ENCODE results near the gene ALLC.
"Not testable (repeated sequence)": the region's sequence is repeated elsewhere in the genome, so short reads cannot be mapped to it uniquely, and the experiment has no call there.

The ALLC gene

DNA sequence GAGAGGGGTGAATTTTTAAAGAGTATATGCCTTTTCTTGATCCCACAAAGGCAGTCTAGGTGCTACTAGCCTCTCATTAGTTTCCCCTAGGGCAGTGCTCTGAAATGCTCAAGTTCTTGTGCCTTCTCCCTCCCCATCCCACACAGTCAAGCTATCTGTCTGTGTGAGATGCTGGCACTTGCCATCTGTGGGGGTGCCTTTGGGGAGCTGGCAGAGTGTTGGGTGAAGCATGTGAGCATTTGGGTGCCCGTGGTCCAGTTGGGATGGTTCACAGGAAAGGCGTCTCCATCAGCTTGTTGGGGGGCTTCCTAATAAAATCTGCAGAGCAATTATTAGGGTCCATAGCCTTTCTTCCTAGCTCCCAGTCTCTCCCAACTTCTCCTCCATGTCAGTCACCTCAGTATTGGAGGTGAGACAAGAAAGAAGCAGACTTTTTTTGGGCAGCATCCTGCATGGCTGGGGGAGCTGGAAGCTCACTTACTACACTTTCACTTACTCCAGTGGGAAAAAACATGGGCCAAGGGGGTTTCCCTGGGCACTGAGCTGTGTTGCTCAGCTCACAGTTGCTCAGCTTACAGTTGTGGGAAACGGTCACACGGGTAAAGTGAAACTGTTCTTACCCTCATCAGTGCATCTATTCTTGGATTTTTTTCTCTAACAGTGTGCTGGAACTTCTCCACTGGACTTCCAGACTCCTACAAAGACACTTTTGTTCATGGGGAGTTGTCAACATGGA, 33.8 kb upstream of the ALLC start:
- intact Hi-C loops (cut with DNase I): no loop called here

GRCh38 chr2:3625186-3625585, 32.8 kb upstream of the ALLC start:
- DNase-seq: peak in 5 of 42 donors; percentile 1 to 10 (median 8)

More for the DNA sequence above, 33.8 kb upstream of the ALLC start:
- peak in 5 of 42 donors; percentile 1 to 13 (median 3) for DNase-seq

GRCh38 chr2:3626118-3626811, 31.7 kb upstream of the ALLC start:
- DNase-seq: peak in 6 of 42 donors; percentile 1 to 13 (median 8)
- intact Hi-C loops (cut with DNase I): no loop called here

More at GRCh38 chr2:3625186-3625585, 32.8 kb upstream of the ALLC start:
- intact Hi-C loops (cut with DNase I): no loop called here

DNA sequence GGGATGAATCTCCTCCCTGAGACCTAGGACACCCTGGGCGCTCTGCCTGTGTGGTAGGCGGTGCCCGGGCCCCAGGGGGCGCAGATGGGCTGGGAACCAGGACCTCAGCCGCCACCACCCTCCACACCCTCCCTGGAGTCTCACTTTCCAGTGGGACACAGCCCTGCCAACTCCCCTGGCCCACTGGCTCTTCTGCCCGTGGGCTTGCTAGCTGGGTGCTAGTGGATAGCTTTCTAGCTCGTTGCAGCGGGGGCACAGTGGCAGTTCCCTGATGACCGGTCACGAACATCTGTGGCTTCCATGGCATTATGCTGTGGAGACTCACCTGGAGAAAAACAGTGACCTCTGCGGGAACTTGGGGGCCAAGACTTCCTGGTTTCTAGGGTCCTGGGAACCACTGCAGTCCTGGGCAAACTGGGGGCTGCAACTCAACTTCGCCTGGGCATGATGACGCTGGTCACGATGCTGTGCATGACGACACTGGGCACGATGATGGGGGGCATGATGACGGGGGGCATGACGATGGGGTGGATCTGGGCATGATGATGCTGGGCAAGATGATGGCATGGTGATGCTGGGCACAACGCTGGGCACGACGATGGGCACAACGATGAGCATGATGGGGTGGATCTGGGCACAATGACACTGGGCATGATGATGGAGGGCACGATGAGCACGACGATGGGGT, 31.0 kb upstream of the ALLC start:
- intact Hi-C loops (cut with DNase I): no loop called here
- DNase-seq: peak in 7 of 42 donors; percentile 2 to 25 (median 8)

DNA sequence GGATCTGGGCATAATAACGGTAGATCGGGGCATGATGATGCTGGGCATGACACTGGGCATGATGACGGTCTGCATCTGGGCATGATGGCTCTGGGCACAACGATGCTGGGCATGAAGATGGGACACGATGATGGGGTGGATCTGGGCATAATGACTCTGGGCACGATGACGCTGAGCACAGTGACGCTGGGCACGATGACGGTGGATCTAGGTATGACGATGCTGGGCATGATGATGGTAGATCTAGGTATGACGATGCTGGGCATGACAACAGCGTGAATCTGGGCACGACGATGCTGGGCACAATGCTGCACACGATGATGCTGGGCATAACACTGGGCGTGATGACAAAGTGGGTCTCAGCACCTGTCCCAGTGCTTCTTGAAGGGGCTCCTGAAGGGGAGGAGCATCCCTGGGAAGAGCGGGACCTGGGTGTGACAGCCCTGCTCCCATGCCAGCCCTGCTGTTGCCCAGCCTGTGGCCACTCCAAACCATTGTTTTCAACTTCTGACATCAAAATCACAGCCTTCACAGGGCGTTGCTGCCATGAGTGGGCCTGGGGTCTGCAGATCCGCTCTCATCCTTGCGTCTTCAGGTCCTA, 30.4 kb upstream of the ALLC start:
- intact Hi-C loops (cut with DNase I): no loop called here
- DNase-seq: peak in 8 of 42 donors; percentile 1 to 23 (median 6)

GRCh38 chr2:3628241-3628679, 29.7 kb upstream of the ALLC start:
- intact Hi-C loops (cut with DNase I): no loop called here
- DNase-seq: peak in 9 of 42 donors; percentile 2 to 35 (median 4)

DNA sequence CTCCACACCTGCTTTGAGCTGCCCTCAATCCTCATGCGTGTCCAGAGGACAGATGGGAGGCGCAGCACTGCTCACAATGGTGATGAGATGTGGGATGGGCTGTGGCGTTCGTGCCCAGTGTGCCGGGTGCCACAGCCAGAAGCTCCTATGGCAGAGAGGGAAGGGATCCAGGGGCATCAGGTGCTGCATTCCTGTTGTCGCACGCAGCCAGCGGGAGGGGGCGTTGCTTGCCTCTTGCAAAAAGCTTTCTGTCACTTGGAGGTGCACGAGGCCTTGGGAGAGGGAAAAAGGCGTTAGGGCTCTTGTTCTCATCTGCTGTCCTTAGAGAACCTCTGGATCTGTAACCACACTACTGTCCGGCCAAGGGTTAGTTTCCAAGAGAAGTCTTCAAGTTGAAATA, 29.2 kb upstream of the ALLC start:
- peak in 10 of 42 donors; percentile 8 to 37 (median 18) for DNase-seq
- intact Hi-C loops (cut with DNase I): no loop called here

DNA sequence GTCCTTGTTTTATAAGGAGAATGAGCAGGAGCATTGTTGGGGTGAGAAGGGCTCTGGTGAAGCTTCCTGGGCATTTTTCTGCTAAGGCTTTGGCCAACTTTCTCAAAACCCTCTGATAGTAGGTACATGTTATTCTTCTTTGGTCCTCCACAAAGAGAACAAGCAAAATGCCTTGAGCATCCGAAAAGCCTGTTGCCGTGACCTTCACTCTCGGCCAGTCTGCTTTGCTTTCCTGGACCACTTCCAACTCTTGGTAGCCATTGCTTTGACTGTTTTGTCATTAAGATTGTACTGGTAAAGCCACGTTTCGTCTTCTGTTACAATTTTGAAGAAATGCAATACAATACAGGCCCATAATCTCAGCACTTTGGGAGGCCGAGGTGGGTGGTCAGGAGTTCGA, 27.4 kb upstream of the ALLC start:
- DNase-seq: peak in 3 of 42 donors; percentile 3 to 16 (median 4)
- intact Hi-C loops (cut with DNase I): no loop called here

DNA sequence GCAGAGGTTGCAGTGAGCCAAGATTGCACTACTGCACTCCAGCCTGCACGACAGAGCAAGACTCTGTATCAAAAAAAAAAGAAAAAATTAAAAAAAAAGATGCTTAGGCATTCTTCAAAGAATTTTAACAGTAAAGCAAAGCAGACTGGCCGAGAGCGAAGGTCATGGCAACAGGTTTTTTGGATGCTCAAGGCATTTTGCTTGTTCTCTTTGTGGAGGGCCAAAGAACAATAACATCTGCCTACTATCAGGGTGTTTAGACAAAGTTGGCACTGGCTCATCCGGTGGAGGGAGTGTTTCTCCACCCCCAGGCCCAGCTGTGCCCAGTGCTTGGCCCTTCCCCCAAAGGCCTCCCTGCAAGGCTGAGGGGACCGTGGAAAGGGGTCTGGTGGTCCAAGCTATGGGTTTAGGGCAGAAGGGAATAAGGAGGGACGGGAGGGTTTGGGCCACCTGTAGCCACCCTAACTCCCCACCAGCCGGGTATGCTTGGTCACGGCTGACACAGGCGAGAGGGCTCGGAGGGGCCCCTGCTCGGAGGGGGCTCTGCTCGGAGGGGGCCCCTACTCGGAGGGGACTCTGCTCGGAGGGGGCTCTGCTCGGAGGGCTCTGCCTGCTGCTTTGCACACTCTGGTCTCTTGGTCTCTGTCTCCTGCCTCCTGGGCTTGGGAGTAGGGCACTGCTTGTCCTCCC, 26.7 kb upstream of the ALLC start:
- intact Hi-C loops (cut with DNase I): no loop called here
- peak in 7 of 42 donors; percentile 2 to 28 (median 7) for DNase-seq

DNA sequence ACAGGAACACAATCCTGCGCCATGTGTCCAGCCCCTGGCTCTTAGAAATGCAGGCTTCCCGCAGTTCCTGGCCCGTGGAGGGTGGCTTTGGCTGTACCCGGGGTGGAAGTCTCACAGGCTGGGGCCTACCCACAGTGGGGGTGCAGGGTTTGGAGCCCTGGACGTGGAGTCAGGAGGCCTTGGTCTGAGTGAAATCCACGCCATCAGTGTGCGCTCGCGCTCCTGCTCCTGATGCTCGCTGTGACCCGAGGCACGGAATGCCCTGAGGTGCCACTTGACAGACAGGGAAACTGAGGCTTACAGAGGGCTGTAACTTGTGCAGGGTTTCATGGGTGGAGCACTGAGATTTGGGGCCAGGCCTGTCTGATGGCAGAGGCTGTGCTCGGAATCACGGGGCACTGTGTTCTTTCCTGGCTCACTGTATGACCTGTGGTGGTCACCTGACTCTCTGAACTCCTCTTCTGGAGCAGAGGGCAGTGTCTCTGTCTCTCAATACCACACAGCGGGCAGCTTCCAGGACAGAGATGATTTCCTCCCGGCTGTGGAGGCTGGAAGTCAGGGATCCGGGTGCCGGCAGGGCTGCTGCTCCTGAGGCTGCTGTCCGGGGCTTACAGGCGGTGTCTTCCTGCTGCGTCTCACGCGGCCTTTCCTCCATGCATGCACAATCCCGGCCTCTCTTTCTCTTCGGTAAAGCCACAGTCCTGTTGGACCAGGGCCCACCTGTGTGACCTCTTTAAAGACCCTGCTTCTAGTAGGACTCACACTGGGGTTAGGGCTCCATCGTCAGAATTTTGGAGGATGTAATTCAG, 25.9 kb upstream of the ALLC start:
- intact Hi-C loops (cut with DNase I): no loop called here
- DNase-seq: peak in 8 of 42 donors; percentile 5 to 26 (median 10)

GRCh38 chr2:3633089-3633981, 24.7 kb upstream of the ALLC start:
- peak in 9 of 42 donors; percentile 1 to 24 (median 9) for DNase-seq
- intact Hi-C loops (cut with DNase I): no loop called here

- intact Hi-C loops (cut with DNase I): no loop called here
- peak in 8 of 42 donors; percentile 1 to 31 (median 4) for DNase-seq
These were observed 23.9 kb upstream of the ALLC start for GRCh38 chr2:3633982-3634595.

DNA sequence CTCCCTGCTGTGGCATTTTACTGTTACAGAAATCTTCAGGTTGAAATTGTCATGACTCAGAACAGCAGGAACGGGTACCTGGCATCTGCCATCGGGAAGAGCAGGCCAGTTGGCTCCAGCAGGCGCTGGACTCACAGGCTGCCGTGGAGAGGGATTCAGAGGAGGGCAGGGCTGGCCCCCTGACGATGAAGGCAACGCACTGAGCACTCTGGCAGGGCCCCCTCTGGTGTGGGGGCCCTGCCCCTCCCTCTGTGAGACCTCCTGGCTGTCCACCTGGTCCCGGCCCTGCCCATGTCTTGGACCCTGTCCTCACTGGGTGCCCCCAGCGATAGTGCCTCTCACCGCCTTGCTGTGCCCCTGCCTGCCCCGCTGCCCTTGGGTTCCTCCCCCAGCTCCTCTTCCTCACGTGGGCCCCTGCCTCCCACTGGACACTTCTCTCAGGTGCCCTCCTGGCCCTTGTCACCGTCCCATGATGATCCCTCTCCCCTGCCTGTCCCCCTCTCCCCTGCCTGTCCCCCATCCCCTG, 23.3 kb upstream of the ALLC start:
- peak in 9 of 42 donors; percentile 0 to 12 (median 5) for DNase-seq
- intact Hi-C loops (cut with DNase I): no loop called here

DNA sequence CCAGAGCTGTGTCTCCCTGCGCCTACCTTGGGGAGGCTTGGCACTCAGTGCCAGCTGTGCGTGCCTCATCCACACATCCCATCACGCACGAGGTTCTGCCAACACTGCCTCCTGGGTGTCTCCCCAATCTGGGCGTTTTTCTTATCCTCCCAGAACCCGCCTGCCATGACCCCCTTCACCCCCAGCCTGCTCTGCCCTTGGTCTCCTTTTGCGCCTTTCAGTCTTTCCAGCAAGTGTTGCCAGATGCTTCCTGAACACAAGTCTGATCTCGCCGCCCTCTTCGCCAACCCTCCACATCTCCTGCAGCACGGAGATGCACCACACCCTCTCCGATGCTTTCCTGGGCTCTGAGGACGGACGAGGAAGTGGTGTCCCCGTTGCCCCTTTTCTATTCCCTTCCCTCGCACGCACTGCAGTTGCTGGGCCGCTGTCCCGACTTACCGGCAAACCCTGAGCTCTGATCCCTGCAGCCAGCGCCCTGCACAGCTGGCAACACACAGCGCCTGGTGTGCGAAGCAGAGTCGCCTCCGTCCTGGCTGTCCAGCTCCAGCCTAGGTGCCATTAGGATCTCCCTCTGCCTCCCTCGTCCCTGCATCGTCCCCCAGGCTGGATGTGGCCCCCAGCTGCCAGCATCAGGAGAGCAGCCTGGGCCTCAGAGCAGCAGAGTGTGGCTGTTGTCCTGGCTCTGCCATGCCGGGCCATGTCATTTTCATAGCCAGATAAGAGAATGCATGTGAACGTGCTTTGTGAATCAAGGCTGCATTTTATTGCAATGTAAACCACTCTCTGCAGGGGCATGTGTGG, 22.6 kb upstream of the ALLC start:
- intact Hi-C loops (cut with DNase I): no loop called here
- peak in 11 of 42 donors; percentile 0 to 30 (median 9) for DNase-seq

- intact Hi-C loops (cut with DNase I): not testable (repeated sequence)
- peak in 4 of 42 donors; percentile 1 to 24 (median 4) for DNase-seq
These were observed 22.0 kb upstream of the ALLC start for GRCh38 chr2:3635975-3636327.
